Panc1 (cell line): ENCODE data around the gene ZHX3. TPM values are rescaled to one million over a fixed set of nuclear protein-coding genes. Genes with fewer than 3 reads are reported as not detected.

ENCODE experiments used
- ATAC-seq: fragments of 200-7000 bp; cut with Tn5 transposase; 2 replicates; pipeline ENCODE4 v1.9.1; 2020; ENCODE audit warnings: mild to moderate bottlenecking, moderate library complexity
- BruUV-seq: library from RNA; stranded (reverse); fragments of 400-500 nt; replicated peaks from 2 replicates; lab custom pipeline; 2021; lab: Mats Ljungman, UMichigan
- CTCF ChIA-PET: fragments of 300-600 bp; sonication (Branson Sonifier 250); formaldehyde crosslinking; loops from one replicate; lab custom pipeline; 2022; ENCODE audit warnings: antibody characterized with exemption; lab: Charles Lee
- POLR2A ChIA-PET: fragments of 300-600 bp; sonication (Branson Sonifier 250); formaldehyde crosslinking; loops from one replicate; lab custom pipeline; 2022; ENCODE audit warnings: antibody characterized with exemption; lab: Charles Lee
- DNase-seq: peaks from one replicate; pipeline ENCODE4 v3.0.0-alpha.2; 2010; ENCODE audit warnings: low read depth, low spot score
- H3K27ac ChIP-seq: 2 replicates; pipeline ENCODE4 v1.5.1; 2011; ENCODE audit warnings: mild to moderate bottlenecking, low read length, inconsistent platforms
- H3K27me3 ChIP-seq: fragments of 200-500 bp; sonication (Bioruptor generic); 2 replicates; pipeline ENCODE4 v1.6.0; 2014; ENCODE audit warnings: low read length, inconsistent platforms; ENCODE audit not compliant: control insufficient read depth, insufficient read depth
- H3K36me3 ChIP-seq: fragments of 200-500 bp; sonication (Bioruptor generic); 2 replicates; pipeline ENCODE4 v1.5.1; 2014; ENCODE audit warnings: inconsistent platforms, mild to moderate bottlenecking, low read length, moderate library complexity; ENCODE audit not compliant: control insufficient read depth, insufficient read depth
- H3K4me1 ChIP-seq: 2 replicates; pipeline ENCODE4 v1.5.1; 2011; ENCODE audit warnings: inconsistent platforms, mild to moderate bottlenecking, low read length, moderate library complexity; ENCODE audit not compliant: control insufficient read depth, insufficient read depth
- H3K4me3 ChIP-seq, 2 experiments: 2 replicates each; pipeline ENCODE4 v1.5.1; 2011 to 2012; ENCODE audit warnings: low read depth in 2 of 2, low read length in 2 of 2, mild to moderate bottlenecking in 2 of 2, inconsistent platforms in 1 of 2, moderate library complexity in 1 of 2
- H3K9me3 ChIP-seq: fragments of 200-500 bp; sonication (Bioruptor generic); 2 replicates; pipeline ENCODE4 v1.5.1; 2014; ENCODE audit warnings: low read depth, mild to moderate bottlenecking, inconsistent platforms, low read length, moderate library complexity; ENCODE audit not compliant: control insufficient read depth, insufficient read depth
- CTCF ChIP-seq: fragments of 450-650 bp; IDR thresholded peaks from 2 replicates; pipeline ENCODE4 v1.5.1; 2017; ENCODE audit warnings: mild to moderate bottlenecking
- POLR2AphosphoS5 ChIP-seq: IDR thresholded peaks from 2 replicates; pipeline ENCODE4 v1.6.1; 2012; ENCODE audit warnings: mild to moderate bottlenecking, low read depth, low read length, moderate library complexity
- REST ChIP-seq, 2 experiments: IDR thresholded peaks; 2 replicates each; pipeline ENCODE4 v1.6.1; 2011 to 2012; ENCODE audit warnings: low read depth in 2 of 2, control low read depth in 1 of 2, low read length in 1 of 2, mild to moderate bottlenecking in 1 of 2, moderate library complexity in 1 of 2; ENCODE audit not compliant: insufficient read depth in 1 of 2
- SIN3A ChIP-seq: IDR thresholded peaks from 2 replicates; pipeline ENCODE4 v1.6.1; 2012; ENCODE audit warnings: low read depth, mild to moderate bottlenecking, low read length, moderate library complexity, borderline replicate concordance; ENCODE audit not compliant: insufficient read depth
- TCF7L2 ChIP-seq: IDR thresholded peaks from 2 replicates; pipeline ENCODE4 v1.6.1; 2011; ENCODE audit warnings: mild to moderate bottlenecking, low read depth, low read length, inconsistent platforms
- in situ Hi-C: cut with HindIII; loops from 2 replicates; pipeline ENCODE4 v1.10.0; 2016; ENCODE audit warnings: low sequenced_read_pairs, low pct_unique_long_range_greater_than_20kb
- intact Hi-C: fragments of 100-400 bp; cut with micrococcal nuclease; formaldehyde crosslinking; loops from one replicate; pipeline ENCODE4 v1.10.0; 2022; ENCODE audit not compliant: unreplicated experiment
- total RNA-seq: library from RNA; stranded (reverse); gene quantifications from one replicate; pipeline ENCODE4 v1.2.1, GENCODE V29; 2021; ENCODE audit not compliant: unreplicated experiment

Gene ZHX3
- total RNA-seq, 1 experiment from 2014 or later: 19.8 TPM

- intact Hi-C loops (no loop called here), in situ Hi-C loops (no loop called here)
- no peak overlapping the region for H3K4me3 ChIP-seq
- TF ChIP-seq POLR2AphosphoS5: no peak
- TF ChIP-seq CTCF: no peak
- TF ChIP-seq SIN3A: no peak
- TF ChIP-seq REST (IDR thresholded peaks at IDR 0.05; ENCODE audit: insufficient read depth in 1 of 2, low read depth in 2 of 2, low read length in 1 of 2): no peak
- TF ChIP-seq TCF7L2: no peak
- no peaks in the 10 kb centered on the region for H3K27me3 ChIP-seq
- ChIA-PET CTCF (no interaction called here), POLR2A (no interaction called here)
- H3K36me3 ChIP-seq: no peaks in the 10 kb centered on the region
- no TSS peak for BruUV-seq
- no peak overlapping the region for H3K27ac ChIP-seq
- H3K9me3 ChIP-seq: no peaks in the 10 kb centered on the region
- DNase-seq: no peak
- no peaks in the 10 kb centered on the region for H3K4me1 ChIP-seq
- ATAC-seq: no peak; the same call in 1 of the 2 replicates
Measured at GRCh38 chr20:41185013-41185757, 132.3 kb downstream of the ZHX3 start.

- H3K4me1 ChIP-seq: no peaks in the 10 kb centered on the region
- no peak for TF ChIP-seq TCF7L2
- no peak for TF ChIP-seq REST (IDR thresholded peaks at IDR 0.05; ENCODE audit: insufficient read depth in 1 of 2, low read depth in 2 of 2, low read length in 1 of 2)
- no peak for TF ChIP-seq CTCF
- TF ChIP-seq POLR2AphosphoS5: no peak
- H3K9me3 ChIP-seq: no peaks in the 10 kb centered on the region
- H3K27me3 ChIP-seq: no peaks in the 10 kb centered on the region
- no TSS peak for BruUV-seq
- no peak overlapping the region for H3K27ac ChIP-seq
- in situ Hi-C loops: no loop called here
- H3K4me3 ChIP-seq: no peak overlapping the region
- no peaks in the 10 kb centered on the region for H3K36me3 ChIP-seq
- ATAC-seq: no peak
- CTCF ChIA-PET: no interaction called here
- no peak for DNase-seq
- POLR2A ChIA-PET: no interaction called here
- intact Hi-C loops: no loop called here
Measured at GRCh38 chr20:41183831-41184230, 133.7 kb downstream of the ZHX3 start.
